ENCODE results near the gene ANGPTL2. TPM values are rescaled to one million over a fixed set of nuclear protein-coding genes. Genes with fewer than 3 reads are reported as not detected.

ANGPTL2 gene
- polyA plus RNA-seq, 1 donor = 15.5 TPM

DNA sequence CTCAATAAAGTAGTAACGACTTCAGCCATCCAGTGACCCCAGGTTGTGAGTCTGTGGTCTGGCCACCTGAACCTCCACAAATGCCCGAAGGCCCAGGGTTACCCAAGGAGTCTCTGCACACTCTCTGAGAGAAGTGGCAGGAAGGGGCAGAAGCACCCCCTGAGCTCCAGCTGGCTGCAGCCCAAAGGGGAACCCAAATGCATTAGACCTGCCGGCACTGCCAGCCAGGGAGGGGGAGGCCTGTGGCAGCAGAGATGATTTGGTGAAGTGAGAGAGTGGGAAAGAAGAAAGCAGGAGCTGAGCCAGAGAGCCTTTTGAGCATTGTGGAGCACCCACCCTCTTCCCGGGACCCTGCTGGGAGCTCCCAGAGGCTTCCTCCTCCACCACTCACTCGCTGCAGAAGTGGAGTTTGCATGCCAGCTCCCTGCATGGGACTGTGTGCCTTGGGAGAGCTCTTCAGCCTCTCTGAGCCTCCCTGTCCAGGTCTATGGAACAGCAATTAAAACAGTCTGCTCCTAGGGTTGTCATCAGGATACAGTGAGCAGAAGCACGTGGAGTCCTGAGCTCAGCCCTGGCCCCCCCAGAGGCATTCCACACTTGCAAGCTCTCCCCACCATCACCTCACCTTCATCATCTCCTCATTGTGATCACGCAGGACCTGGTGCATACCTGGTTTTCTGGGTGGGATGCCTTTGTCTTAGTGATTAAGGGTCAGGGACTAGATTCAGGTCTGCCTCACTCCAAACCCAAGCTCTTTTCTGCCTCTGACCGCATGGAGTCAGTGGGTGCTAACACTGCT is 13.8 kb upstream of the ANGPTL2 start:
- Histone ChIP-seq H3K4me1 (ENCODE audit: control insufficient read depth, insufficient read depth, low read length) (peaks cover 20% of the 10 kb centered on the region), H3K27ac (ENCODE audit: low read length) (no peak overlapping the region), H3K9me3 (ENCODE audit: control insufficient read depth, low read depth, low read length) (no peaks in the 10 kb centered on the region), H3K27me3 (ENCODE audit: control insufficient read depth, insufficient read depth, low read length) (no peaks in the 10 kb centered on the region), H3K4me3 (ENCODE audit: low read length) (no peak overlapping the region), H3K36me3 (ENCODE audit: control insufficient read depth, insufficient read depth, low read length) (no peaks in the 10 kb centered on the region)
- WGBS (ENCODE audit: insufficient coverage, low lambda C conversion rate) = 100% methylated on average over 1 of the region's 8 CpGs
- DNase-seq = no peak

DNA sequence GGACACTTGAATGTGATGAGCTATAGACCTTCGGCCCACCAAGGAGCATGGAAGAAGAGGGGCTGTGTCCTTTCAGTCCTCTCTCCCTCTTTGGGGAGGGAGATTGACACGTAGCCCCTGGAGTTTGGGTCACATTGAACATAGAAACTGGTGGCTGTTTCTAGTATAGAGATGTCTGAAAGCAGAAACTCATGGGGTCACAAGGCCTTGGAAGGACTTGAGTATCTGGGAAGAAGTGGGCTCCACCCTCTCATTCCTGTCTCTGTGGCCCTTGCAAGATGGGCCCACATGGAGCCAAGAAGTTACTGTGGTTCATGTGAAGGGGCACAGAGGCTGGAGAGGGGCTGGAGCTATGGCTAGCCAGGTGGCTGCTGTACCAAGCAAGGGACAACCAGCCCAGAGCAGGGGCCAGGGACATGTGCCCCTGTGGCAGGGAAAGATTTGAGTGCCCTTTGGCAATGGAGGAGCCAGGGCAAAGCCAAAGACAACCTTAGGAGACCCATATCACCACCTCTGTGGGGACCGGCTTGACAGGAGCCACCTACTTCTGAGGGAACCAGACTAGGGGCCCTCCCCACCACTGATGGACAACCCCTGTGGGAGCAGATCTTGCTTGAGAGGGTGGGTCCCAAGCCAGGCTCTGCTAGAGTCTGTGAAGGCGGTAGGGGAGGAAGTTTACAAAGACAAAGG is 12.8 kb upstream of the ANGPTL2 start:
- DNase-seq = no peak
- Histone ChIP-seq H3K36me3 (ENCODE audit: control insufficient read depth, insufficient read depth, low read length) (no peaks in the 10 kb centered on the region), H3K9me3 (ENCODE audit: control insufficient read depth, low read depth, low read length) (no peaks in the 10 kb centered on the region), H3K4me3 (ENCODE audit: low read length) (no peak overlapping the region), H3K27ac (ENCODE audit: low read length) (no peak overlapping the region), H3K27me3 (ENCODE audit: control insufficient read depth, insufficient read depth, low read length) (no peaks in the 10 kb centered on the region), H3K4me1 (ENCODE audit: control insufficient read depth, insufficient read depth, low read length) (peaks cover 26% of the 10 kb centered on the region)
- no CpG with 5 or more reads among the region's 4 CpGs for WGBS (ENCODE audit: insufficient coverage, low lambda C conversion rate)

DNA sequence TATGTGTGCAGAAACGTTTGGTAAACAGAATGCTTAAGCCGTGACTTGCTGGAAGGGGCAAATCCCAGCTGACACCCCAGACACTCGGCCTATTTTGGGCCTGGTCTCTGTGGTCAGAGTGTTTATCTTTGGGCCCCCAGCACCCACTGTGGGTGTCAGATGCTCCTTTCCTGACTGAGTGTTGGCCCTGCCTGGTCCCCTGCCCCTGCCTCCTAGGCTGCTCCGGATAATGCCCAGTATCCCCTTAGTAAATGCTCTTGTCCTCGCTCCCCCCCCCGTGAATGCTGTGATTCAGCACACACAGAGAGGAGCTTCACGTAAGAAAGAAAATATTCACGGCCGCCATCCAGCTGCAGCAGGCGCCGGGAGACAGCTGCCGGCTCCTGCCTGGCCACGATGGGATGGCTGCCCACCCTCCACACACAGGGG is 11.3 kb upstream of the ANGPTL2 start:
- DNase-seq = peak in 1 of 2 donors; percentile 47
- no CpG with 5 or more reads among the region's 13 CpGs for WGBS (ENCODE audit: insufficient coverage, low lambda C conversion rate)

DNA sequence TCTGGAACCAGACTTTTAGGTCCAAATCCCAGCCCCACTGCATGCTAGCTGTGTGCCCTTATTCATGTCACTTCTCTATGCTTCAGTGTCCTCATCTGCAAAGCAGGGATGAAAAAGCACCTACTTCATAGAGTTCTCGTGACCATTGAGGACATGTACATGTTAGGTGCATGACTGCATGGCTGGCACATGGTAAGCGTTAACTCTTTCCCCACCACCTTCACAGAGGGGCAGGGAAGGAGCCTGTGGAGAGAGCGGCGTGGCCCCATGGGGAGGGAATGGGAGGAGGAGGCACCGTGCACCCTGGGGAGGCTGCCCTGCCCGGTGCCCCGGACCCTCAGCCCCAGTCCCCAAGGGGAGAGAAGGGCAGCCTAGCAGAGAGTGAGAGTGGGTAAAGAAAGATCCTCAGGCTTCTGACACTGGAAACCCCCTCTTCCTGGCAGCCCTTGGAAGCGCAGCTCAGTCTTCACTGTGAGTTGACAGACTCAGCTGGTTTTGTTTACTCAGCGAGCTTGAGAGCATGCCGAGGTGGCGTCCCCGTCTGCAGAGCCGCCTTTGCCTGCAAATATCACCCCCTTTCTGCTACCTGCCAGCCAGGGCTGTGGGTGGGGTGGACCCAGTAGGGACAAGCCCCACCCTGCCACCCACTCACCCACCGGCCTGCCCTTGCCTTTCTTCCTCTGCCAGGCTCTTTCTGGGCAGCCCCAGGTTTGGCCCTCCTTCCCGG is 10.6 kb upstream of the ANGPTL2 start:
- Histone ChIP-seq H3K4me1 (ENCODE audit: control insufficient read depth, insufficient read depth, low read length) (peaks cover 39% of the 10 kb centered on the region), H3K9me3 (ENCODE audit: control insufficient read depth, low read depth, low read length) (no peaks in the 10 kb centered on the region), H3K27me3 (ENCODE audit: control insufficient read depth, insufficient read depth, low read length) (no peaks in the 10 kb centered on the region), H3K27ac (ENCODE audit: low read length) (peak overlapping the region; percentile 67), H3K4me3 (ENCODE audit: low read length) (no peak overlapping the region), H3K36me3 (ENCODE audit: control insufficient read depth, insufficient read depth, low read length) (no peaks in the 10 kb centered on the region)
- DNase-seq = no peak
- WGBS (ENCODE audit: insufficient coverage, low lambda C conversion rate) = no CpG with 5 or more reads among the region's 15 CpGs

More for the DNA sequence above, 11.3 kb upstream of the ANGPTL2 start:
- no peak overlapping the region for H3K4me3 ChIP-seq (ENCODE audit: low read length)
- no peaks in the 10 kb centered on the region for H3K9me3 ChIP-seq (ENCODE audit: control insufficient read depth, low read depth, low read length)
- peak overlapping the region; percentile 67 for H3K27ac ChIP-seq (ENCODE audit: low read length)
- H3K27me3 ChIP-seq (ENCODE audit: control insufficient read depth, insufficient read depth, low read length) = no peaks in the 10 kb centered on the region
- no peaks in the 10 kb centered on the region for H3K36me3 ChIP-seq (ENCODE audit: control insufficient read depth, insufficient read depth, low read length)
- H3K4me1 ChIP-seq (ENCODE audit: control insufficient read depth, insufficient read depth, low read length) = peaks cover 36% of the 10 kb centered on the region

DNA sequence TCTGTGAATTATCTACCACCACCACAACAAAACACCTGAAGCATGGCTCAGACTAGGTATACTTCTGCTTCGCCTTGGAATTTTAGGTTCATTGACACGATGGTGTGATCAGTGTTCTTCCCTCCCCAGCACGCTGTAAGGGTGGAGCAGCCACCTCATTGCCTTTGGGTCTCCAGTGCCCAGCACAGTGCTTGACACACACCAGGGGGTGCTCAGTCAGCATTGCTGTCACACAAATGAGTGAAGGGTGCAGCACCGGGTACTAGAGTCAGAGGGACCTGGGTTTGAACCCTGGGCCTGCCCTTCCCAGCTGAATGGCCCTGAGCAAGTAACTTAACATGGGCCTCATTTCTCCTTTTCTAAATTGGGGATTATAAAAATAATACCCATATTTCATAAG is 9.9 kb upstream of the ANGPTL2 start:
- no peaks in the 10 kb centered on the region for H3K9me3 ChIP-seq (ENCODE audit: control insufficient read depth, low read depth, low read length)
- peaks cover 39% of the 10 kb centered on the region for H3K4me1 ChIP-seq (ENCODE audit: control insufficient read depth, insufficient read depth, low read length)
- no peak overlapping the region for H3K4me3 ChIP-seq (ENCODE audit: low read length)
- no CpG with 5 or more reads among the region's 4 CpGs for WGBS (ENCODE audit: insufficient coverage, low lambda C conversion rate)
- H3K27ac ChIP-seq (ENCODE audit: low read length) = no peak overlapping the region
- H3K27me3 ChIP-seq (ENCODE audit: control insufficient read depth, insufficient read depth, low read length) = no peaks in the 10 kb centered on the region
- H3K36me3 ChIP-seq (ENCODE audit: control insufficient read depth, insufficient read depth, low read length) = no peaks in the 10 kb centered on the region
- no peak for DNase-seq

DNA sequence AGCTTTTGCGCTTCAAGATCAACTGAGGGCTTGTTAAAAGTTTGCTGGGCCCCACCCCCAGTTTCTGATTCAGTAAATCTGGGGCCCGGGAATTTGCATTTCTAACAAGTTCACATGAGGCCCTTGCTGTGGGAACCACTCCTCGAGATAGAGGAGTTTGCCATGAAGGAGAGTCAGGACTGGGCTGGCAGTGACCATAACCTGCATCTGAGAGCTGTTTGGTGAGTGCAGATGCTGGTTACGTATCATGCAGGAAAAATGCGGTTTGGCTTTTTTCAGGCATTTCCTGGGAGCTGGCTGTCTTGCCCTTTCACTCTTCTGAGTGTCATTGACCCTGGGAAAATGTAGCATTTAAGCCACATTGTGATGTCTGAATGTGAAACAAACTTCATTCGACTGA is 9.4 kb upstream of the ANGPTL2 start:
- no peaks in the 10 kb centered on the region for H3K36me3 ChIP-seq (ENCODE audit: control insufficient read depth, insufficient read depth, low read length)
- peaks cover 39% of the 10 kb centered on the region for H3K4me1 ChIP-seq (ENCODE audit: control insufficient read depth, insufficient read depth, low read length)
- no CpG with 5 or more reads among the region's 6 CpGs for WGBS (ENCODE audit: insufficient coverage, low lambda C conversion rate)
- H3K27me3 ChIP-seq (ENCODE audit: control insufficient read depth, insufficient read depth, low read length) = no peaks in the 10 kb centered on the region
- peak overlapping the region; percentile 47 for H3K27ac ChIP-seq (ENCODE audit: low read length)
- no peak overlapping the region for H3K4me3 ChIP-seq (ENCODE audit: low read length)
- no peaks in the 10 kb centered on the region for H3K9me3 ChIP-seq (ENCODE audit: control insufficient read depth, low read depth, low read length)
- DNase-seq = no peak

DNA sequence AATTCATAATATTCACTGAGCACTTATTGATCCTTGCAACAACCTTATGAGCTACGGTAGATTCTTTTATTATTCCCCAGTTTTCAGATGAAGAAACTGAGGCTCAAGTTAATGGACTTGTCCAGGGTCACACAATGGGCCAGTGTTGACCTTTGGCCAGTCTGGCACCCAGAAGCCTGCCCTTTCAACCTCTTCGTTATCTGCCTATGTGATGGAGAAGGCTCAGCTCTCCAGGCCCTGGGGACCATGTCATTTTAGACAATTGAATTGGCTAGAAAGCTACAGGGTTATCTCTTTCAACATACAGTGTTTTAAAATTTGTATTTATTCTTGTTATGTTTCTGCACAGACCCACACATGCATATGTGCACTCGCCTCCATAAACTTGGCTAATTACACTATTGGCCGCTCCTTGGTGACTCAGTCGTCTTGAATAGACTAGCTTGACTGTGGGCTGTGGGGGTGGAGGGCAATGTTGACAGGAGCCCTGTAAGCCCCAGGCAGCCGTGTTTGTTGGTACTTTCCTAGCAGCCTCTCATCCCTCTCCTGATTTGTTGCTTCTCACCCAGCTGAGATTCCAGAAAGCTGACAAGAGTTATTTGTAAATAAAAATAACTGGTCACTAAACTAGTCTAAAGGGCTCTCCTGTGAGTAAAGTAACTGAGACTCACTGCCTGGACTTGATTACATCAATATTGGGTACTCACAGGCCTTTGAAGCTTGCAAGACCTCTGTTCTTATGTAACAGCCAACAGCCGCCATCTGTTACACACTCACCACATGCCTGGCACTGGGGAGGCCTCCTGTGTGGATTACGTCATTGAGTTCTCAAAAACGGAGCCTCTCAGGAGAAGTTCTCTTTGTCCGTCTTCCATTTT is 8.5 kb upstream of the ANGPTL2 start:
- peak overlapping the region; percentile 47 for H3K27ac ChIP-seq (ENCODE audit: low read length)
- peak; percentile 32 to 58 for DNase-seq

DNA sequence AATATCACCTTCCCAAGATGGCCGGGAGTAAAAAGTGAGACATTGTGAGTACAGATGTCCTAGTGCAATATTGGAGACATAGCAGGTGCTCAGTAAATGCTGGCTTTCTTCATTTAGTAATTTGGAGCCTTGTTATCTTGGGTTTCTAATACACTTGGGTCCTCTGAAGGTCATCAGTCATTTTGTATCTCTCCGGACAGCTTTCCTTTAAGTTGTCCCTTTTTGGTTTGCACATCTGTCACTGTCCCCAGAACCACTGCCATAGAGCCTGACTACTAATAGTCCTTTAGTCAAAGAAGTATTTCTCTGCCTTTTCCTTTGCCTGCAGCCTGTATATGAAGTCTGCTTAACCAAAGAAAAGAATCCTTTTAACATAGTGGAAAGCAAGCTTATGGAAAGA is 7.8 kb upstream of the ANGPTL2 start:
- no peaks in the 10 kb centered on the region for H3K9me3 ChIP-seq (ENCODE audit: control insufficient read depth, low read depth, low read length)
- H3K27me3 ChIP-seq (ENCODE audit: control insufficient read depth, insufficient read depth, low read length) = no peaks in the 10 kb centered on the region
- H3K27ac ChIP-seq (ENCODE audit: low read length) = no peak overlapping the region
- no CpG with 5 or more reads among the region's 2 CpGs for WGBS (ENCODE audit: insufficient coverage, low lambda C conversion rate)
- no peak overlapping the region for H3K4me3 ChIP-seq (ENCODE audit: low read length)
- H3K4me1 ChIP-seq (ENCODE audit: control insufficient read depth, insufficient read depth, low read length) = peaks cover 38% of the 10 kb centered on the region
- DNase-seq = no peak
- H3K36me3 ChIP-seq (ENCODE audit: control insufficient read depth, insufficient read depth, low read length) = no peaks in the 10 kb centered on the region

More for the DNA sequence above, 8.5 kb upstream of the ANGPTL2 start:
- Histone ChIP-seq H3K27me3 (ENCODE audit: control insufficient read depth, insufficient read depth, low read length) (no peaks in the 10 kb centered on the region), H3K4me1 (ENCODE audit: control insufficient read depth, insufficient read depth, low read length) (peaks cover 39% of the 10 kb centered on the region), H3K36me3 (ENCODE audit: control insufficient read depth, insufficient read depth, low read length) (no peaks in the 10 kb centered on the region), H3K4me3 (ENCODE audit: low read length) (no peak overlapping the region), H3K9me3 (ENCODE audit: control insufficient read depth, low read depth, low read length) (no peaks in the 10 kb centered on the region)
- WGBS (ENCODE audit: insufficient coverage, low lambda C conversion rate) = no CpG with 5 or more reads among the region's 10 CpGs

DNA sequence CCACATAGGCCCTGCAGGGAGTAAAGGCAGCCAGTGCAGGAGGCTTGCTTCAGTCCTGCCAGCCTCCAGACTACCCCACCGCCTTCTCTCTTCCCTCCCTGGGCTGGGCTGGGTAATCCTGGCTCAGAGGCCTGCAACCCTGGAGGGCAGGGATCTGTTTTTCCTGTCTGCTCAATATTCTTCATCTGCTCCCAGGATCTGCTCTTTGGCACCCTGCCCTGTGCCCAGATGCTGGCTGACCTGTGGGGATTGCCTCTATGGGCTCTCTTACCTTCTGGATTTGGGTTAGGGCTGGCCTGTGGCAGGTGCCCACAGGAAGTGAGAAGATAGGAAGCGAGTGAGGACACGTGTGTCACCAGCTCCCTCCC is 7.3 kb upstream of the ANGPTL2 start:
- Histone ChIP-seq H3K4me1 (ENCODE audit: control insufficient read depth, insufficient read depth, low read length) (peaks cover 36% of the 10 kb centered on the region), H3K9me3 (ENCODE audit: control insufficient read depth, low read depth, low read length) (no peaks in the 10 kb centered on the region), H3K4me3 (ENCODE audit: low read length) (no peak overlapping the region), H3K36me3 (ENCODE audit: control insufficient read depth, insufficient read depth, low read length) (no peaks in the 10 kb centered on the region), H3K27ac (ENCODE audit: low read length) (peak overlapping the region; percentile 3), H3K27me3 (ENCODE audit: control insufficient read depth, insufficient read depth, low read length) (no peaks in the 10 kb centered on the region)
- WGBS (ENCODE audit: insufficient coverage, low lambda C conversion rate) = no CpG with 5 or more reads among the region's 3 CpGs
- DNase-seq = no peak
